K562 (cell line): ENCODE measurements around the gene NR0B1. TPM values are rescaled to one million over a fixed set of nuclear protein-coding genes. Genes with fewer than 3 reads are reported as not detected.

Source experiments
- ATAC-seq: fragments of 200-7000 bp; cut with Tn5 transposase; 3 replicates; pipeline ENCODE4 v1.9.1; 2020; ENCODE audit warnings: moderate library complexity
- BruUV-seq: library from RNA; stranded (reverse); fragments of 400-500 nt; replicated peaks from 2 replicates; lab custom pipeline; 2021; lab: Mats Ljungman, UMichigan
- CTCF ChIA-PET: fragments of 300-600 bp; formaldehyde crosslinking; extraction: SDS; loops from one replicate; lab custom pipeline; 2021; ENCODE audit warnings: low intra/inter-chr PET ratio; lab: Yijun Ruan, JAX
- POLR2A ChIA-PET: fragments of 300-600, 350-650 bp; sonication (Branson Sonifier 250); formaldehyde crosslinking; extraction: SDS; loops from one replicate; lab custom pipeline; 2021; ENCODE audit warnings: antibody characterized with exemption, inconsistent platforms; lab: Yijun Ruan, JAX
- DNase-seq, 4 experiments: peaks; one replicate each; pipeline versions ENCODE4 v3.0.0 to v3.0.0-alpha.2; 2011 to 2018; ENCODE audit warnings: low spot score in 3 of 4, mixed read lengths in 3 of 4; ENCODE audit errors: extremely low read depth in 1 of 4
- FAIRE-seq: peaks from 2 replicates; lab custom pipeline; 2011; peaks lifted over from hg19 to GRCh38; lab: Jason Lieb, UNC
- H2AFZ ChIP-seq: 2 replicates; pipeline ENCODE4 v1.6.0; 2011; ENCODE audit warnings: low read depth, low read length, control low read depth, inconsistent platforms
- H3K27ac ChIP-seq: fragments of 200-600 bp; 3 replicates; pipeline ENCODE4 v1.8.0; 2011; ENCODE audit warnings: low read depth, mild to moderate bottlenecking, control low read depth, inconsistent platforms, low read length, moderate library complexity, mixed read lengths; ENCODE audit errors: extremely low read depth
- H3K27me3 ChIP-seq, 2 experiments: fragments of 300-600 bp in 1 of 2; 2 replicates in 1 of 2; 3 replicates in 1 of 2; pipeline versions ENCODE4 v1.6.0 to v1.8.0; 2011; ENCODE audit warnings: inconsistent platforms in 2 of 2, low read length in 2 of 2, mild to moderate bottlenecking in 1 of 2, mixed read lengths in 1 of 2, moderate library complexity in 1 of 2; ENCODE audit not compliant: control insufficient read depth in 2 of 2, insufficient read depth in 2 of 2
- H3K36me3 ChIP-seq: fragments of 300-600 bp; 3 replicates; pipeline ENCODE4 v1.8.0; 2011; ENCODE audit warnings: mild to moderate bottlenecking, low read length, inconsistent platforms; ENCODE audit not compliant: control insufficient read depth, insufficient read depth
- H3K4me1 ChIP-seq, 2 experiments: fragments of 200-600 bp in 1 of 2; replicated peaks in 1 of 2; 2 replicates in 1 of 2; 3 replicates in 1 of 2; pipeline versions ENCODE4 v1.5.1 to v1.8.0; 2011; ENCODE audit warnings: inconsistent platforms in 2 of 2, low read length in 2 of 2, mild to moderate bottlenecking in 1 of 2, mixed read lengths in 1 of 2, moderate library complexity in 1 of 2; ENCODE audit not compliant: control insufficient read depth in 2 of 2, insufficient read depth in 2 of 2
- H3K4me2 ChIP-seq: 2 replicates; pipeline ENCODE4 v1.6.1; 2011; ENCODE audit warnings: low read length, control low read depth, inconsistent platforms, mixed read lengths; ENCODE audit not compliant: insufficient read depth
- H3K4me3 ChIP-seq: fragments of 200-600 bp; sonication (generic), shearing (Covaris generic); 2 replicates; pipeline ENCODE4 v1.5.1; 2016; ENCODE audit warnings: control low read depth, inconsistent platforms
- H3K79me2 ChIP-seq: fragments of 200-600 bp; 3 replicates; pipeline ENCODE4 v1.8.0; 2011; ENCODE audit warnings: low read length, inconsistent platforms; ENCODE audit not compliant: control insufficient read depth, insufficient read depth
- H3K9ac ChIP-seq, 2 experiments: 2 replicates each; pipeline versions ENCODE4 v1.6.0 to v1.6.1; 2011; ENCODE audit warnings: low read depth in 2 of 2, low read length in 2 of 2, control low read depth in 1 of 2, inconsistent platforms in 1 of 2, mild to moderate bottlenecking in 1 of 2, mixed read lengths in 1 of 2; ENCODE audit not compliant: insufficient read depth in 1 of 2
- H3K9me1 ChIP-seq: one replicate; pipeline ENCODE4 v1.6.0; 2011; ENCODE audit warnings: inconsistent platforms, mild to moderate bottlenecking, low read length, moderate library complexity; ENCODE audit not compliant: control insufficient read depth, insufficient read depth
- H3K9me3 ChIP-seq: replicated peaks from 2 replicates; pipeline ENCODE4 v1.5.1; 2011; ENCODE audit warnings: low read depth, low read length, inconsistent platforms; ENCODE audit not compliant: control insufficient read depth, insufficient read depth
- H4K20me1 ChIP-seq: replicated peaks from 2 replicates; pipeline ENCODE4 v1.6.1; 2011; ENCODE audit warnings: low read length, inconsistent platforms, mixed read lengths; ENCODE audit not compliant: control insufficient read depth, insufficient read depth
- RHOXF2B ChIP-seq: fragments of 250-450 bp; sonication (Bioruptor Pico); conservative IDR thresholded peaks from 2 replicates; pipeline ENCODE4 v1.5.1; 2021
- WGBS: fragments of 100-300 bp; shearing (Covaris generic); methylation state at CpG from one replicate; pipeline ENCODE4 v1.1.6; 2016; ENCODE audit warnings: low coverage, mixed read lengths; ENCODE audit not compliant: insufficient coverage; ENCODE audit errors: missing lambda C conversion rate; 5-methylcytosine and 5-hydroxymethylcytosine counted together
- in situ Hi-C: fragments of 300-500 bp; cut with MboI; formaldehyde crosslinking; loops from 4 replicates; pipeline ENCODE4 v1.15.0; 2018; ENCODE audit warnings: inconsistent platforms, mixed read lengths
- intact Hi-C: fragments of 100-400 bp; cut with micrococcal nuclease; formaldehyde crosslinking; loops from 2 replicates; pipeline ENCODE4 v1.14.2; 2022
- polyA plus RNA-seq, 8 experiments: library from polyadenylated mRNA; depleted of rRNA in 4 of 8; stranded (reverse) in 5 of 8; unstranded in 3 of 8; fragments of >200 nt; fragmentation: Nextera tagmentation in 2 of 8; fragmentation: Illumina TruSeq in 1 of 8; extraction: Ambion mirVana in 2 of 8; extraction: Trizol in 1 of 8; gene quantifications; 2 replicates each; pipeline versions ENCODE4 v1.2.1 to v1.2.3, GENCODE V29; 2011 to 2014; ENCODE audit warnings: inconsistent platforms in 1 of 8, missing spikeins in 1 of 8
- total RNA-seq, 7 experiments: library from RNA; depleted of rRNA in 6 of 7; stranded (reverse); fragments of >200 nt in 6 of 7; fragmentation: Illumina TruSeq in 2 of 7; extraction: Trizol in 2 of 7; gene quantifications; 2 replicates each; pipeline versions ENCODE4 v1.2.1 to v1.2.3, GENCODE V29; 2011 to 2021; ENCODE audit warnings: low replicate concordance in 1 of 7
- TF ChIP-seq, protein P1 (sequence below): fragments of 450-650 bp; IDR thresholded peaks from 2 replicates; pipeline ENCODE4 v1.6.1; 2018; ENCODE audit not compliant: partially characterized antibody
- TF ChIP-seq, protein P2 (sequence below): fragments of 250-450 bp; sonication (Bioruptor Pico); IDR thresholded peaks from 2 replicates; pipeline ENCODE4 v1.9.0; 2021; ENCODE audit warnings: mild to moderate bottlenecking, inconsistent platforms

NR0B1 gene
- total and polyA plus RNA-seq, 9 of the 15 experiments (the other 6 are each of a cell fraction or from before 2014, with no cell fraction given): not detected

DNA sequence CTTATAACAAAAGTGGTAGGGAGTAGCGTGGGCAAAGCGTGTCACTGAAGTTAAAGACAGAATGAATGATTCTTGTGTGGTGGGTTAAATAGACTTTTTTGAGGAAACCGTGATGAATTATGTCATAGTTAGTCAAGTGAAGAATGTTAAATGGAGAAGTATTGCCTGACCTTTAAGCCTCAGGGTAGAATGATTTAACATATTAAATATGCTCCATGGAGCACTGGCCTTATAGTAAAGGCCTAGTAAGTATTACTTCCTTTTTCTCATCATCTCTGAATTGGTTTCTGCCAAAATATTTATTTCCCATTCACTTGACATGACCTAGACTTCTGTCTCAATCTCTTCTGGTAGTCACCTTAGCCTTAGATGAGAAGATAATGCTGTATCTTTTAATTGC is 38.6 kb downstream of the NR0B1 start:
- H3K9ac ChIP-seq: no peak overlapping the region
- intact Hi-C loops (loop anchor here (10.0 kb wide), 1 partner anchor 126 kb away; no protein-coding TSS in a partner anchor), in situ Hi-C loops (loop anchor here (10.0 kb wide), 1 partner anchor 234 kb away; no protein-coding TSS in a partner anchor)
- H3K9me1 ChIP-seq: no peaks in the 10 kb centered on the region
- POLR2A ChIA-PET: no interaction called here
- TF ChIP-seq, protein P1, sequence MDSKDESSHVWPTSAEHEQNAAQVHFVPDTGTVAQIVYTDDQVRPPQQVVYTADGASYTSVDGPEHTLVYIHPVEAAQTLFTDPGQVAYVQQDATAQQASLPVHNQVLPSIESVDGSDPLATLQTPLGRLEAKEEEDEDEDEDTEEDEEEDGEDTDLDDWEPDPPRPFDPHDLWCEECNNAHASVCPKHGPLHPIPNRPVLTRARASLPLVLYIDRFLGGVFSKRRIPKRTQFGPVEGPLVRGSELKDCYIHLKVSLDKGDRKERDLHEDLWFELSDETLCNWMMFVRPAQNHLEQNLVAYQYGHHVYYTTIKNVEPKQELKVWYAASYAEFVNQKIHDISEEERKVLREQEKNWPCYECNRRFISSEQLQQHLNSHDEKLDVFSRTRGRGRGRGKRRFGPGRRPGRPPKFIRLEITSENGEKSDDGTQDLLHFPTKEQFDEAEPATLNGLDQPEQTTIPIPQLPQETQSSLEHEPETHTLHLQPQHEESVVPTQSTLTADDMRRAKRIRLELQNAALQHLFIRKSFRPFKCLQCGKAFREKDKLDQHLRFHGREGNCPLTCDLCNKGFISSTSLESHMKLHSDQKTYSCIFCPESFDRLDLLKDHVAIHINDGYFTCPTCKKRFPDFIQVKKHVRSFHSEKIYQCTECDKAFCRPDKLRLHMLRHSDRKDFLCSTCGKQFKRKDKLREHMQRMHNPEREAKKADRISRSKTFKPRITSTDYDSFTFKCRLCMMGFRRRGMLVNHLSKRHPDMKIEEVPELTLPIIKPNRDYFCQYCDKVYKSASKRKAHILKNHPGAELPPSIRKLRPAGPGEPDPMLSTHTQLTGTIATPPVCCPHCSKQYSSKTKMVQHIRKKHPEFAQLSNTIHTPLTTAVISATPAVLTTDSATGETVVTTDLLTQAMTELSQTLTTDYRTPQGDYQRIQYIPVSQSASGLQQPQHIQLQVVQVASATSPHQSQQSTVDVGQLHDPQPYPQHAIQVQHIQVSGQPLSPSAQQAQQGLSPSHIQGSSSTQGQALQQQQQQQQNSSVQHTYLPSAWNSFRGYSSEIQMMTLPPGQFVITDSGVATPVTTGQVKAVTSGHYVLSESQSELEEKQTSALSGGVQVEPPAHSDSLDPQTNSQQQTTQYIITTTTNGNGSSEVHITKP: no peak
- no peak for TF ChIP-seq RHOXF2B (CRISPR knock-in tag)
- TF ChIP-seq, protein P2, sequence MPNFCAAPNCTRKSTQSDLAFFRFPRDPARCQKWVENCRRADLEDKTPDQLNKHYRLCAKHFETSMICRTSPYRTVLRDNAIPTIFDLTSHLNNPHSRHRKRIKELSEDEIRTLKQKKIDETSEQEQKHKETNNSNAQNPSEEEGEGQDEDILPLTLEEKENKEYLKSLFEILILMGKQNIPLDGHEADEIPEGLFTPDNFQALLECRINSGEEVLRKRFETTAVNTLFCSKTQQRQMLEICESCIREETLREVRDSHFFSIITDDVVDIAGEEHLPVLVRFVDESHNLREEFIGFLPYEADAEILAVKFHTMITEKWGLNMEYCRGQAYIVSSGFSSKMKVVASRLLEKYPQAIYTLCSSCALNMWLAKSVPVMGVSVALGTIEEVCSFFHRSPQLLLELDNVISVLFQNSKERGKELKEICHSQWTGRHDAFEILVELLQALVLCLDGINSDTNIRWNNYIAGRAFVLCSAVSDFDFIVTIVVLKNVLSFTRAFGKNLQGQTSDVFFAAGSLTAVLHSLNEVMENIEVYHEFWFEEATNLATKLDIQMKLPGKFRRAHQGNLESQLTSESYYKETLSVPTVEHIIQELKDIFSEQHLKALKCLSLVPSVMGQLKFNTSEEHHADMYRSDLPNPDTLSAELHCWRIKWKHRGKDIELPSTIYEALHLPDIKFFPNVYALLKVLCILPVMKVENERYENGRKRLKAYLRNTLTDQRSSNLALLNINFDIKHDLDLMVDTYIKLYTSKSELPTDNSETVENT (CRISPR knock-in tag): no peak
- H3K27ac ChIP-seq: no peak overlapping the region
- 5% methylated on average over 3 of the region's 3 CpGs for WGBS
- H3K27me3 ChIP-seq: no peaks in the 10 kb centered on the region
- H3K79me2 ChIP-seq: no peaks in the 10 kb centered on the region
- H3K4me2 ChIP-seq: no peak overlapping the region
- BruUV-seq: no TSS peak
- CTCF ChIA-PET: no interaction called here
- no peaks in the 10 kb centered on the region for H3K9me3 ChIP-seq
- FAIRE-seq: no peak
- H3K36me3 ChIP-seq: no peaks in the 10 kb centered on the region
- no peak for ATAC-seq
- H2AFZ ChIP-seq: no peak overlapping the region
- no peaks in the 10 kb centered on the region for H3K4me1 ChIP-seq
- H4K20me1 ChIP-seq: no peaks in the 10 kb centered on the region
- DNase-seq: no peak
- H3K4me3 ChIP-seq: no peak overlapping the region
